ENCODE measurements around the gene HRK.

The HRK gene

GRCh38 chr12:116874324-116874995, 6.8 kb downstream of the HRK start:
- Histone ChIP-seq H3K4me3 (ENCODE audit: insufficient read depth, low read depth, low read length) (no peak overlapping the region), H3K36me3 (ENCODE audit: control insufficient read depth, insufficient read depth, low read length) (no peaks in the 10 kb centered on the region), H3K9me3 (ENCODE audit: control insufficient read depth, low read length) (no peaks in the 10 kb centered on the region), H3K4me1 (ENCODE audit: control insufficient read depth, insufficient read depth, low read length) (peaks cover 19% of the 10 kb centered on the region), H3K27me3 (ENCODE audit: control insufficient read depth, insufficient read depth, low read length, poor library complexity, severe bottlenecking) (peaks cover 30% of the 10 kb centered on the region), H3K27ac (ENCODE audit: insufficient read depth, low read depth, low read length, poor library complexity, severe bottlenecking) (no peak overlapping the region)
- 86 to 90% methylated on average over 4 of the region's 4 CpGs for WGBS, 2 experiments

DNA sequence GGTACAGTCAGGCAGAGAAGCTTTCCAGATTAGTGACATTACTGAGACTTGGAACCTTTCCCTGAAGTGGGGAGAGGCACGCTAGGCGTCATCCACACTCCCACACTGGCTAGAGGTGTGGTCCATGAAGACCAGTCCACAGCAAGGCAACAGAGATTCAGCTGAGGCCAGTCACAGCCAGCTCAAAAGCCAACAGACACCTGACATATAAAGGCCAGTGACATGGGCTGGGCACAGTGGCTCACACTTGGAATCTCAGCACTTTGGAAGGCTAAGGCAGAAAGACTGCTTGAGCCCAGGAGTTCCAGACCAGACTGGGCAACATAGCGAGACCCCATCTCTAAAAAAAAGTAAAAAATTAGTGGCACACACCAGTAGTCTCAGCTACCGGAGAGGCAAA, 10.9 kb downstream of the HRK start:
- H3K4me1 ChIP-seq (ENCODE audit: control insufficient read depth, insufficient read depth, low read length) = no peaks in the 10 kb centered on the region
- WGBS, 2 experiments = 90 to 94% methylated on average over 4 of the region's 4 CpGs
- no peaks in the 10 kb centered on the region for H3K9me3 ChIP-seq (ENCODE audit: control insufficient read depth, low read length)
- no peak overlapping the region for H3K4me3 ChIP-seq (ENCODE audit: insufficient read depth, low read depth, low read length)
- H3K27me3 ChIP-seq (ENCODE audit: control insufficient read depth, insufficient read depth, low read length, poor library complexity, severe bottlenecking) = no peaks in the 10 kb centered on the region
- no peak overlapping the region for H3K27ac ChIP-seq (ENCODE audit: insufficient read depth, low read depth, low read length, poor library complexity, severe bottlenecking)
- no peaks in the 10 kb centered on the region for H3K36me3 ChIP-seq (ENCODE audit: control insufficient read depth, insufficient read depth, low read length)

- Histone ChIP-seq H3K4me3 (ENCODE audit: insufficient read depth, low read depth, low read length) (no peak overlapping the region), H3K4me1 (ENCODE audit: control insufficient read depth, insufficient read depth, low read length) (no peaks in the 10 kb centered on the region), H3K27me3 (ENCODE audit: control insufficient read depth, insufficient read depth, low read length, poor library complexity, severe bottlenecking) (no peaks in the 10 kb centered on the region), H3K36me3 (ENCODE audit: control insufficient read depth, insufficient read depth, low read length) (no peaks in the 10 kb centered on the region), H3K27ac (ENCODE audit: insufficient read depth, low read depth, low read length, poor library complexity, severe bottlenecking) (no peak overlapping the region), H3K9me3 (ENCODE audit: control insufficient read depth, low read length) (no peaks in the 10 kb centered on the region)
- WGBS, 2 experiments = 95 to 100% methylated on average over 2 of the region's 2 CpGs
These were observed 13.7 kb downstream of the HRK start for GRCh38 chr12:116867523-116867922.

- 89 to 91% methylated on average over 13 of the region's 13 CpGs for WGBS, 2 experiments
- Histone ChIP-seq H3K36me3 (ENCODE audit: control insufficient read depth, insufficient read depth, low read length) (no peaks in the 10 kb centered on the region), H3K4me1 (ENCODE audit: control insufficient read depth, insufficient read depth, low read length) (no peaks in the 10 kb centered on the region), H3K4me3 (ENCODE audit: insufficient read depth, low read depth, low read length) (no peak overlapping the region), H3K27me3 (ENCODE audit: control insufficient read depth, insufficient read depth, low read length, poor library complexity, severe bottlenecking) (no peaks in the 10 kb centered on the region), H3K9me3 (ENCODE audit: control insufficient read depth, low read length) (no peaks in the 10 kb centered on the region), H3K27ac (ENCODE audit: insufficient read depth, low read depth, low read length, poor library complexity, severe bottlenecking) (no peak overlapping the region)
These were observed 16.7 kb downstream of the HRK start for GRCh38 chr12:116864371-116865160.

- Histone ChIP-seq H3K4me3 (ENCODE audit: insufficient read depth, low read depth, low read length) (no peak overlapping the region), H3K27me3 (ENCODE audit: control insufficient read depth, insufficient read depth, low read length, poor library complexity, severe bottlenecking) (no peaks in the 10 kb centered on the region), H3K36me3 (ENCODE audit: control insufficient read depth, insufficient read depth, low read length) (no peaks in the 10 kb centered on the region), H3K9me3 (ENCODE audit: control insufficient read depth, low read length) (no peaks in the 10 kb centered on the region), H3K4me1 (ENCODE audit: control insufficient read depth, insufficient read depth, low read length) (no peaks in the 10 kb centered on the region), H3K27ac (ENCODE audit: insufficient read depth, low read depth, low read length, poor library complexity, severe bottlenecking) (no peak overlapping the region)
- 58 to 62% methylated on average over 6 of the region's 6 CpGs for WGBS, 2 experiments
These were observed 17.9 kb downstream of the HRK start for GRCh38 chr12:116863275-116863767.

DNA sequence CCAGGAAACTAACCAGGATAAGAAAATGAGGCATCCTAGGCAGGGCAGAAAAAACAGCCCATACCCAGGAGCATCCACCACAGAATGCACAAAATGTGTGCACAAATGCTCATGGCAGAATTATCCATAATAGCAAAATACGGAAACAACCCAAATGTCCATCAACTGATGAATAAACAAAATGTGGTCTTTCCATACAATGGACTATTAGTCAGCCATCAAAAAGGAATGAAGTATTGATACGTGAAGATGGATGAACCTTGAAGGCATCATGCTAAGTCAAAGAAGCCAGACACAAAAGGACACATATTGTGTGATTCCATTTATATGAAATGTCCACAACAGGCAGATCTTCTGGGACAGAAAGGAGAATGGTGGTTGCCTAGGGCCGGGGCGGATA, 19.1 kb downstream of the HRK start:
- Histone ChIP-seq H3K4me3 (ENCODE audit: insufficient read depth, low read depth, low read length) (no peak overlapping the region), H3K27ac (ENCODE audit: insufficient read depth, low read depth, low read length, poor library complexity, severe bottlenecking) (no peak overlapping the region), H3K36me3 (ENCODE audit: control insufficient read depth, insufficient read depth, low read length) (no peaks in the 10 kb centered on the region), H3K9me3 (ENCODE audit: control insufficient read depth, low read length) (no peaks in the 10 kb centered on the region), H3K27me3 (ENCODE audit: control insufficient read depth, insufficient read depth, low read length, poor library complexity, severe bottlenecking) (no peaks in the 10 kb centered on the region), H3K4me1 (ENCODE audit: control insufficient read depth, insufficient read depth, low read length) (no peaks in the 10 kb centered on the region)
- 94 to 98% methylated on average over 4 of the region's 4 CpGs for WGBS, 2 experiments

GRCh38 chr12:116861320-116861719, 19.9 kb downstream of the HRK start:
- Histone ChIP-seq H3K27ac (ENCODE audit: insufficient read depth, low read depth, low read length, poor library complexity, severe bottlenecking) (no peak overlapping the region), H3K4me3 (ENCODE audit: insufficient read depth, low read depth, low read length) (no peak overlapping the region), H3K9me3 (ENCODE audit: control insufficient read depth, low read length) (no peaks in the 10 kb centered on the region), H3K27me3 (ENCODE audit: control insufficient read depth, insufficient read depth, low read length, poor library complexity, severe bottlenecking) (no peaks in the 10 kb centered on the region), H3K36me3 (ENCODE audit: control insufficient read depth, insufficient read depth, low read length) (no peaks in the 10 kb centered on the region), H3K4me1 (ENCODE audit: control insufficient read depth, insufficient read depth, low read length) (no peaks in the 10 kb centered on the region)
- WGBS, 2 experiments = 61 to 73% methylated on average over 12 of the region's 12 CpGs

- 81 to 85% methylated on average over 2 to 3 of the region's 3 CpGs for WGBS, 2 experiments
- Histone ChIP-seq H3K27ac (ENCODE audit: insufficient read depth, low read depth, low read length, poor library complexity, severe bottlenecking) (no peak overlapping the region), H3K36me3 (ENCODE audit: control insufficient read depth, insufficient read depth, low read length) (no peaks in the 10 kb centered on the region), H3K4me1 (ENCODE audit: control insufficient read depth, insufficient read depth, low read length) (no peaks in the 10 kb centered on the region), H3K27me3 (ENCODE audit: control insufficient read depth, insufficient read depth, low read length, poor library complexity, severe bottlenecking) (no peaks in the 10 kb centered on the region), H3K4me3 (ENCODE audit: insufficient read depth, low read depth, low read length) (no peak overlapping the region), H3K9me3 (ENCODE audit: control insufficient read depth, low read length) (no peaks in the 10 kb centered on the region)
These were observed 21.0 kb downstream of the HRK start for GRCh38 chr12:116860263-116860662.

DNA sequence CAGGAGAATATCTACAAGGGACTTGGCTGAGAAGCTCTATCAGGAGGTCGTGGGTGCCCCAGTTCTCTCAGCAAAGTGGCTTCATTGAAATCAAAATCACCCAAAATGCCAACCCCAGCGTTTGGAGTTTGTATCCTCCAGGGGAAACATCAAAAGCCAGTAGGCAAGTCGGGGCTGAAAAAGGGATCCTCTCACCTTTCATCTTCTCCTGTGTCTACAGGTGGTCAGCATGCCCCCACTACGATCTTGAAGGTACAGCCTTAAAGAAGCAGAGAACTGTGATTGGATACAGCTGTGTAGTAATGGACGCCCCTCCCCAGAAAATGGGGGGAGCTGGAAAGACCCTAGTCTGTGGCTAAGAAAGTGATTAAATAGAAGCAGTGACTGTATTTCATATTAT, 22.2 kb downstream of the HRK start:
- H3K27ac ChIP-seq (ENCODE audit: insufficient read depth, low read depth, low read length, poor library complexity, severe bottlenecking) = no peak overlapping the region
- no peaks in the 10 kb centered on the region for H3K9me3 ChIP-seq (ENCODE audit: control insufficient read depth, low read length)
- H3K27me3 ChIP-seq (ENCODE audit: control insufficient read depth, insufficient read depth, low read length, poor library complexity, severe bottlenecking) = no peaks in the 10 kb centered on the region
- H3K4me1 ChIP-seq (ENCODE audit: control insufficient read depth, insufficient read depth, low read length) = no peaks in the 10 kb centered on the region
- WGBS, 2 experiments = 68 to 70% methylated on average over 5 of the region's 5 CpGs
- no peaks in the 10 kb centered on the region for H3K36me3 ChIP-seq (ENCODE audit: control insufficient read depth, insufficient read depth, low read length)
- H3K4me3 ChIP-seq (ENCODE audit: insufficient read depth, low read depth, low read length) = no peak overlapping the region

DNA sequence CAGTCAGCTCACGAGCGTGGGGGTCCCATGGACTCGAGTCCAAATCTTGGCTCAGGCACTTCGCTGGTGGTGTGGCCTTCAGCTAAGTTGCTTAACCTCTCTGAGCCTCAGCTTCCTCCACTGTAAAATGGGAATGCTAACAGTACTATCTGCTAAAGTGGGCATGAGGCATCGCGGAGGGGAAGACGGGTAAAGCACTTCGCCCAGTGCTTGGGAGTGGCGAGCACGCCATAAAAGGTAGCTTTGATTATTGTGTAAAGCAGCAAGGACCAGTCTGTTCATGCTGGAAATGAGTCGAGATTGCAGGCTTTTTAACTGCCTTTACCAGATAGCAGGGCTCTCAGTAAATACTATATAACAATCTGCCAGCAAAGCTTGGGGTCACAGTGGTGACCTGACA, 24.5 kb downstream of the HRK start:
- no peak overlapping the region for H3K27ac ChIP-seq (ENCODE audit: insufficient read depth, low read depth, low read length, poor library complexity, severe bottlenecking)
- H3K9me3 ChIP-seq (ENCODE audit: control insufficient read depth, low read length) = no peaks in the 10 kb centered on the region
- WGBS, 2 experiments = 93% methylated on average over 11 of the region's 11 CpGs
- H3K4me1 ChIP-seq (ENCODE audit: control insufficient read depth, insufficient read depth, low read length) = no peaks in the 10 kb centered on the region
- no peaks in the 10 kb centered on the region for H3K27me3 ChIP-seq (ENCODE audit: control insufficient read depth, insufficient read depth, low read length, poor library complexity, severe bottlenecking)
- H3K36me3 ChIP-seq (ENCODE audit: control insufficient read depth, insufficient read depth, low read length) = no peaks in the 10 kb centered on the region
- H3K4me3 ChIP-seq (ENCODE audit: insufficient read depth, low read depth, low read length) = no peak overlapping the region

Measured in ectodermal cell (in vitro differentiated cells).